ENCODE results near the gene IGF1R. TPM values are rescaled to one million over a fixed set of nuclear protein-coding genes. Genes with fewer than 3 reads are reported as not detected.

IGF1R gene
- total and polyA plus RNA-seq, 2 of the 13 experiments (the other 11 are each of a cell fraction or from before 2014, with no cell fraction given), result 15.9 to 18.4 TPM

- no peak overlapping the region for H3K4me3 ChIP-seq (replicated peaks in 1 of 3; ENCODE audit: insufficient read depth in 1 of 3, low read depth in 2 of 3, low read length in 3 of 3)
- no peak overlapping the region for H3K9ac ChIP-seq (ENCODE audit: insufficient read depth, low read depth, low read length)
- peaks cover 75% of the 10 kb centered on the region for H4K20me1 ChIP-seq (ENCODE audit: insufficient read depth, low read length)
- CTCF ChIA-PET (ENCODE audit: low intra/inter-chr PET ratio, low total read pairs), result no interaction called here
- intact Hi-C loops (cut with micrococcal nuclease; ENCODE audit: unreplicated experiment), result no loop called here
- no peak overlapping the region for H3K4me2 ChIP-seq (ENCODE audit: low read depth, low read length)
- POLR2A ChIA-PET, result no interaction called here
- H3K36me3 ChIP-seq (replicated peaks in 1 of 2; ENCODE audit: control insufficient read depth in 1 of 2, insufficient read depth in 2 of 2, low read length in 2 of 2), result no peaks in the 10 kb centered on the region
- ATAC-seq (peak; percentile 44; the same call in 2 of the 3 replicates), DNase-seq (ENCODE audit: low spot score) (peak; percentile 31), FAIRE-seq (no peak)
- in situ Hi-C loops (cut with HindIII; ENCODE audit: extremely low pct_ligation_motif_present, low pct_unique_long_range_greater_than_20kb), result no loop called here
- no peak overlapping the region for H3K27ac ChIP-seq (ENCODE audit: extremely low read length, insufficient read depth, low read length)
- no peak overlapping the region for H2AFZ ChIP-seq (ENCODE audit: low read length)
- BruUV-seq (replicated peaks), result no TSS peak
- WGBS (ENCODE audit: low lambda C conversion rate), result 28% methylated on average over 4 of the region's 4 CpGs
- peaks cover 24% of the 10 kb centered on the region for H3K4me1 ChIP-seq (ENCODE audit: insufficient read depth, low read length)
- no peaks in the 10 kb centered on the region; a peak in 1 of 5 replicates for H3K27me3 ChIP-seq (ENCODE audit: control insufficient read depth in 1 of 2, insufficient read depth in 2 of 2, low read length in 2 of 2)
- no peaks in the 10 kb centered on the region for H3K9me3 ChIP-seq (ENCODE audit: low read length)
- H3K79me2 ChIP-seq (ENCODE audit: insufficient read depth, low read length), result peaks cover 73% of the 10 kb centered on the region
- no peak for TF ChIP-seq SP2 (CRISPR knock-in tag; IDR thresholded peaks at IDR 0.05)
- TF ChIP-seq ZBTB25 (CRISPR knock-in tag; IDR thresholded peaks at IDR 0.05), result no peak
- TF ChIP-seq ZNF589 (CRISPR knock-in tag; conservative IDR thresholded peaks at IDR 0.05), result no peak
- no peak for TF ChIP-seq CHCHD3 (CRISPR knock-in tag; IDR thresholded peaks at IDR 0.05)
- peak; percentile 96 for TF ChIP-seq PITX1 (CRISPR knock-in tag; IDR thresholded peaks at IDR 0.05)
- TF ChIP-seq HMGXB3 (CRISPR knock-in tag; IDR thresholded peaks at IDR 0.05; ENCODE audit: borderline replicate concordance), result no peak
- 0 out of 2 replicates have a peak, but pooled peaks have one; percentile 57 for TF ChIP-seq RERE (CRISPR knock-in tag; IDR thresholded peaks at IDR 0.05; ENCODE audit: low read depth)
- TF ChIP-seq ZNF550 (CRISPR knock-in tag; IDR thresholded peaks at IDR 0.05; ENCODE audit: borderline replicate concordance), result no peak
- TF ChIP-seq ZNF652 (CRISPR knock-in tag; IDR thresholded peaks at IDR 0.05; ENCODE audit: borderline replicate concordance, low read depth), result peak; percentile 14; the same call in 1 of the 2 replicates
- 0 out of 2 replicates have a peak, but pooled peaks have one; percentile 36 for TF ChIP-seq ZNF503 (CRISPR knock-in tag; IDR thresholded peaks at IDR 0.05)
- no peak for TF ChIP-seq ZNF260 (CRISPR knock-in tag; IDR thresholded peaks at IDR 0.05; ENCODE audit: borderline replicate concordance, low read depth)
Observed at GRCh38 chr15:98751767-98752166, 103.4 kb downstream of the IGF1R start.
